Activated CD8-positive, alpha-beta T cell treated with anti-CD3 and anti-CD28 coated beads, Interleukin-2, amount 10 ng/mL, durations not matched to agents 7 days and 5 days (primary cell): ENCODE measurements around the gene SIGLEC7. TPM values are rescaled to one million over a fixed set of nuclear protein-coding genes. Genes with fewer than 3 reads are reported as not detected.
"Not testable (repeated sequence)": the region's sequence is repeated elsewhere in the genome, so short reads cannot be mapped to it uniquely, and the experiment has no call there.

Experiments
- ATAC-seq: fragments of 150-1000 bp; cut with Tn5 transposase; one replicate; pipeline ENCODE4 v1.10.0; 2021; ENCODE audit warnings: moderate library complexity
- CTCF ChIA-PET: fragments of 350-600 bp; sonication (Branson Sonifier 250); formaldehyde crosslinking; loops from one replicate; lab custom pipeline; 2021; ENCODE audit warnings: antibody characterized with exemption; lab: Charles Lee
- POLR2A ChIA-PET: fragments of 350-600 bp; sonication (Branson Sonifier 250); formaldehyde crosslinking; loops from one replicate; lab custom pipeline; 2021; ENCODE audit warnings: antibody characterized with exemption; lab: Charles Lee
- DNase-seq: peaks from one replicate; pipeline ENCODE4 v3.0.0-alpha.2; 2020
- H3K27ac Mint-ChIP-seq: one replicate; pipeline ENCODE4 v1.8.0; 2021; ENCODE audit warnings: mild to moderate bottlenecking, mixed read lengths
- H3K27me3 Mint-ChIP-seq: one replicate; pipeline ENCODE4 v1.8.0; 2021; ENCODE audit warnings: low read depth, mixed read lengths
- H3K36me3 Mint-ChIP-seq: one replicate; pipeline ENCODE4 v1.8.0; 2021; ENCODE audit warnings: low read depth, mixed read lengths
- H3K4me1 Mint-ChIP-seq: one replicate; pipeline ENCODE4 v1.8.0; 2021; ENCODE audit warnings: low read depth, mixed read lengths
- H3K4me3 Mint-ChIP-seq: one replicate; pipeline ENCODE4 v1.8.0; 2021; ENCODE audit warnings: mild to moderate bottlenecking, mixed read lengths
- H3K9me3 Mint-ChIP-seq: one replicate; pipeline ENCODE4 v1.8.0; 2022; ENCODE audit warnings: mixed read lengths; ENCODE audit not compliant: insufficient read depth
- total RNA-seq, 2 experiments: library from RNA; stranded (reverse); gene quantifications; one replicate each; pipeline ENCODE4 v1.2.3, GENCODE V29; 2021

The SIGLEC7 gene
- total RNA-seq, 2 experiments from 2014 or later = not detected

DNA sequence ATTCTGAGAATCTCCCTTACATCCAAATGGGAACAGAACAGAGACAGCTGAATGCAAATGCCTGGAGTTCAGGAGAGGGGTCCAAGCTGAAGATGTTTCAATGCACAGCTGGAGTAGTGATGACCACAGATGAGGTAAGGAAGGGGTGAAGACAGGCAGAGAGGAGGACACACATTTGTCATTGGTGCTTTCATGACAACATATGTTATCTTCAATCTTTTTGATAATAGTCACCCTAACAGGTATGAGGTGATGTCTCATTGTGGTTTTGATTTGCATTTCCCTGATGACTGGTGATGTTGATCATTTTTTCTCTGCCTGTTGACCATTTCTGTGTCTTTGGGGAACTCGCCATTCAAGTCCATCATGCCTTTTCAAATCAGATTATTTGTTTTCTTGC lies 19.2 kb downstream of the SIGLEC7 start:
- ATAC-seq = no peak
- ChIA-PET CTCF (interaction anchor here (1.0 to 2.6 kb wide), 2 partner anchors 17 to 97 kb away, joined by 3 to 22 read pairs; no protein-coding TSS in a partner anchor), POLR2A (no interaction called here)
- Mint-ChIP-seq H3K4me3 (no peak overlapping the region), H3K27ac (no peak overlapping the region), H3K4me1 (peaks cover 44% of the 10 kb centered on the region), H3K36me3 (no peaks in the 10 kb centered on the region), H3K9me3 (no peaks in the 10 kb centered on the region), H3K27me3 (peaks cover 28% of the 10 kb centered on the region)
- DNase-seq = no peak

- H3K9me3 Mint-ChIP-seq = no peaks in the 10 kb centered on the region
- no peaks in the 10 kb centered on the region for H3K36me3 Mint-ChIP-seq
- ChIA-PET POLR2A (no interaction called here), CTCF (interaction anchor here (1.0 to 2.6 kb wide), 3 partner anchors 9 to 96 kb away, joined by 3 to 22 read pairs (median 3); no protein-coding TSS in a partner anchor)
- no peak for DNase-seq
- H3K27me3 Mint-ChIP-seq = peaks cover 28% of the 10 kb centered on the region
- H3K27ac Mint-ChIP-seq = no peak overlapping the region
- ATAC-seq = no peak
- H3K4me3 Mint-ChIP-seq = no peak overlapping the region
- peaks cover 52% of the 10 kb centered on the region for H3K4me1 Mint-ChIP-seq
Observed at GRCh38 chr19:51161867-51162496, 19.9 kb downstream of the SIGLEC7 start.

DNA sequence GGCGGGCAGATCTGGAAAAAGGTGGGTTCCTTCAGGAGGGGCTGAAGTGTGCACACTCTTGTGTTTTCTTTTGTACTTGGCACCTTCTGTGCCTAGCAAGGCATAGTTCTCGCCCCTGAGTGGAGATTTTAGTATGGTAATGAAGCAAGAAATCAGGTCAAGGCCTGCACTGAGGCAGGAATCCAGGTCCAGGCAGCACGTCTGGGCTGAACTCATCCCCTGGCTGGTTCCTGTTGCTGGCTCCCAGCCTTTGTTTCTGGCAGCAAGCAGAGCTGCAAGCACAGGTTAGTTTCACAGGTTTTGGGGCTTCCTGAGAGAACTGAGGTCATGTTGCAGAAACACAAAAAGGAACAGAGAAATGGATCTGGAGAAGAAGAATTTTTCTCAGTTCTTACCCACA lies 21.2 kb downstream of the SIGLEC7 start:
- H3K9me3 Mint-ChIP-seq = no peaks in the 10 kb centered on the region
- H3K36me3 Mint-ChIP-seq = no peaks in the 10 kb centered on the region
- peaks cover 64% of the 10 kb centered on the region for H3K4me1 Mint-ChIP-seq
- CTCF ChIA-PET = interaction anchor here (2.6 kb wide), 1 partner anchor 95 kb away, joined by 22 read pairs; no protein-coding TSS in a partner anchor
- POLR2A ChIA-PET = no interaction called here
- ATAC-seq (no peak), DNase-seq (no peak)
- H3K4me3 Mint-ChIP-seq = no peak overlapping the region
- H3K27ac Mint-ChIP-seq = no peak overlapping the region
- H3K27me3 Mint-ChIP-seq = peaks cover 21% of the 10 kb centered on the region

DNA sequence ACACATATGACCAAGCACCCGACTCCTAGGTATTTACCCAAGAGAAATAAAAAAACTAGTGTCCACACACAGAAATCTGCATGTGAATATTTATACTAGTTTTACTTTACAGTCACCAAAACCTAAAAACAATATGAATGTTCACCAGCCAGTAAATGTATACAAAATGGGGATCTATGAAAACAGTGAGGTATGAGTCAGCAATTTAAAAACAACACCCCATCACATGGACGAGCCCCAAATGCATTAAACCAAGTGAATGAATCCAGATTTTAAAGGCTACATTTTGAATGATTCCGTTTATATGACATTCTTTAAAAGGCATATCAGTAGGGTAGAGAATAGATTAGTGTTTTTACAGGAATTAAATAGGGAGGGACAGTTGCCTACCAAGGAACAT lies 22.1 kb downstream of the SIGLEC7 start:
- ATAC-seq (no peak), DNase-seq (no peak)
- Mint-ChIP-seq H3K27me3 (peaks cover 17% of the 10 kb centered on the region), H3K4me3 (no peak overlapping the region), H3K9me3 (no peaks in the 10 kb centered on the region), H3K36me3 (peaks cover 2% of the 10 kb centered on the region), H3K27ac (no peak overlapping the region), H3K4me1 (peaks cover 65% of the 10 kb centered on the region)
- CTCF ChIA-PET = no interaction called here
- POLR2A ChIA-PET = no interaction called here

DNA sequence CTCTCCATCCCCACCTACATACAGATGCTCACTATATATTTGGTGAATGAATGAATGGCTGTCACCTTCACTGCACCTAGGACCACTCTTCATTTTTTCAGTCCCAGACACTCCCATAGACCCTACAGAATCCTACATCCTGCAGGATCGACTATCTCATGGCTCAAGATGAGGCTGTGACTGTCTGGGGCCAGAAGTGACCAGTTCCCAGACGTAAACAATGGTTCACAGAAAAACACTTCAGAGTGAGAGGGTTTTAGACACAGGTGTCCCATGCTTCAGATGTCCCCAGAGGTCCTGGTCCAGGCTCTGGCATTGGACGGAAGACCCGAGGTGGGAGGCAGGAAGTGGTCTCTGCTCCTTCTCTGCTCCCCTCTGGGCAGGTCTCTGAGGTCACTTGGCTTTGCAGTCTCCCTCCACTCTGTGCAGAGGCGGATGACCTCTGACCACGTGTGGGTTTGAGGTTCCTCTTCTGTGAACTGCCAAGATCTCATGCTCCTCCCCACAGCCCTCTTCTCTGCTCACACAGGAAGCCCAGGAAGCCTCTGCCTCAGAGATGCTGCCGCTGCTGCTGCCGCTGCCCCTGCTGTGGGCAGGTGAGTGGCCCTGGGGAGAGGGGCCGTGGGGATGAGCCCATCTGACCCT lies 24.9 kb downstream of the SIGLEC7 start:
- ATAC-seq (peak; percentile 91), DNase-seq (peak; percentile 82)
- Mint-ChIP-seq H3K36me3 (peaks cover 2% of the 10 kb centered on the region), H3K27me3 (peaks cover 24% of the 10 kb centered on the region), H3K4me3 (peak overlapping the region; percentile 83), H3K27ac (peak overlapping the region; percentile 78), H3K4me1 (peaks cover 61% of the 10 kb centered on the region), H3K9me3 (no peaks in the 10 kb centered on the region)
- CTCF ChIA-PET = no interaction called here
- POLR2A ChIA-PET = no interaction called here

DNA sequence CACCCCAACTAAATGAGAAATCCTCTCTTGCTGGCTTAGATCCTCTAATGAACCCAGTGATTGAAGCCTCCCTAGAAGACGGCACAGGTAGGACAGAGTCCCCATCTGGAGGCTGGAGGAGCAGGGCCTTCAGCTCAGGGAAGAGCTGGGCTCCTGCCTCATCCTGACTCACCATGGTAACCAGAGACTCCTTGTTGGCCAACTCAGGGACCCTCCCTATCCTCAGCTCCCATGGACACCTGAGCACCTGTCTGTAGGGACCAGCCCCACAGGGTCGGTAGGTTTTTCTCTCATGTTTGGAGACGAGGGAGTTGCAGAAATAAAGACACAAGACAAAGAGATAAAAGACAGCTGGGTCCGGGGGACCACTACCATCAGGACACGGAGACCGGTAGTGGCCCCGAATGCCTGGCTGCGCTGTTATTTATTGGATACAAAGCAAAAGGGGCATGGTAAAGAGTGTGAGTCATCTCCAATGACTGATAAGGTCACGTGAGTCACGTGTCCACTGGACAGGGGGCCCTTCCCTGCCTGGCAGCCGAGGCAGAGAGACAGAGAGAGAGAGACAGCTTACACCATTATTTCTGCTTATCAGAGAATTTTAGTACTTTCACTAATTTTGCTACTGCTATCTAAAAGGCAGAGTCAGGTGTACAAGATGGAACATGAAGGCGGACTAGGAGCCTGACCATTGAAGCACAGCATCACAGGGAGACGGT lies 26.6 kb downstream of the SIGLEC7 start:
- peaks cover 2% of the 10 kb centered on the region for H3K36me3 Mint-ChIP-seq
- CTCF ChIA-PET = interaction anchor here (1.0 to 1.9 kb wide), 5 partner anchors 9 to 91 kb away, joined by 3 to 16 read pairs (median 4); no protein-coding TSS in a partner anchor

DNA sequence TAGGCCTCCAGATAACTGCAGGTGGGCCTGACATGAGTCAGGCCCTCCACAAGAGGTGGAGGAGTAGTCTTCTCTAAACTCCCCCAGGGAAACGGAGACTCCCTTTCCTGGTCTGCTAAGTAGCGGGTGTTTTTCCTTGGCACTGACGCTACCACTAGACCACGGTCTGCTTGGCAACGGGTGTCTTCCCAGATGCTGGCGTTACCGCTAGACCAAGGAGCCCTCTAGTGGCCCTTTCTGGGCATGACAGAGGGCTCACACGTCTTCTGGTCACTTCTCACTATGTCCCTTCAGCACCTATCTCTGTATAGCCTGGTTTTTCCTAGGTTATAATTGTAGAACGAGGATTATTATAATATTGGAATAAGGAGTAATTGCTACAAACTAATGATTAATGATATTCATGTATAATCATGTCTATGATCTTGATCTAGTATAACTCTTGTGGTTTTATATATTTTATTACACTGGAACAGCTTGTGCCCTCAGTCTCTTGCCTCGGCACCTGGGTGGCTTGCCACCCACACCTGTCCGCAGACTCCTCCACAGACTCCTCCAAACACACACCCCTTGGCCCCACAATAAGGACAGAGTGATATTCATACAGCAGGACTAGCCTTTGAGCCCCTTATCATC lies 27.3 kb downstream of the SIGLEC7 start:
- DNase-seq = peak; percentile 71
- H3K9me3 Mint-ChIP-seq, H3K4me3 Mint-ChIP-seq, POLR2A ChIA-PET, ATAC-seq, H3K27ac Mint-ChIP-seq, H3K36me3 Mint-ChIP-seq: not testable (repeated sequence)
- Mint-ChIP-seq H3K4me1 (peaks cover 46% of the 10 kb centered on the region), H3K27me3 (peaks cover 19% of the 10 kb centered on the region)
- CTCF ChIA-PET = interaction anchor here (1.7 to 1.9 kb wide), 3 partner anchors 11 to 90 kb away, joined by 9 to 16 read pairs (median 10); no protein-coding TSS in a partner anchor

More for the DNA sequence above, 26.6 kb downstream of the SIGLEC7 start:
- Mint-ChIP-seq H3K9me3 (no peaks in the 10 kb centered on the region), H3K27me3 (peaks cover 22% of the 10 kb centered on the region), H3K4me3 (peak overlapping the region; percentile 83), H3K27ac (peak overlapping the region; percentile 57), H3K4me1 (peaks cover 51% of the 10 kb centered on the region)
- POLR2A ChIA-PET = no interaction called here
- DNase-seq (no peak), ATAC-seq (no peak)

GRCh38 chr19:51172223-51172622 lies 30.1 kb downstream of the SIGLEC7 start:
- H3K27ac Mint-ChIP-seq = no peak overlapping the region
- POLR2A ChIA-PET = no interaction called here
- H3K9me3 Mint-ChIP-seq = no peaks in the 10 kb centered on the region
- H3K4me3 Mint-ChIP-seq = no peak overlapping the region
- H3K4me1 Mint-ChIP-seq = peaks cover 32% of the 10 kb centered on the region
- ATAC-seq (no peak), DNase-seq (no peak)
- CTCF ChIA-PET = no interaction called here
- peaks cover 18% of the 10 kb centered on the region for H3K27me3 Mint-ChIP-seq
- peaks cover 2% of the 10 kb centered on the region for H3K36me3 Mint-ChIP-seq

- H3K4me3 Mint-ChIP-seq = no peak overlapping the region
- H3K4me1 Mint-ChIP-seq = peaks cover 17% of the 10 kb centered on the region
- ATAC-seq (no peak), DNase-seq (no peak)
- H3K27me3 Mint-ChIP-seq = peaks cover 30% of the 10 kb centered on the region
- peaks cover 2% of the 10 kb centered on the region for H3K36me3 Mint-ChIP-seq
- ChIA-PET POLR2A (no interaction called here), CTCF (interaction anchor here (1.8 kb wide), 1 partner anchor 15 kb away, joined by 5 read pairs; no protein-coding TSS in a partner anchor)
- H3K9me3 Mint-ChIP-seq = no peaks in the 10 kb centered on the region
- H3K27ac Mint-ChIP-seq = no peak overlapping the region
Observed at GRCh38 chr19:51173681-51174080, 31.6 kb downstream of the SIGLEC7 start.

DNA sequence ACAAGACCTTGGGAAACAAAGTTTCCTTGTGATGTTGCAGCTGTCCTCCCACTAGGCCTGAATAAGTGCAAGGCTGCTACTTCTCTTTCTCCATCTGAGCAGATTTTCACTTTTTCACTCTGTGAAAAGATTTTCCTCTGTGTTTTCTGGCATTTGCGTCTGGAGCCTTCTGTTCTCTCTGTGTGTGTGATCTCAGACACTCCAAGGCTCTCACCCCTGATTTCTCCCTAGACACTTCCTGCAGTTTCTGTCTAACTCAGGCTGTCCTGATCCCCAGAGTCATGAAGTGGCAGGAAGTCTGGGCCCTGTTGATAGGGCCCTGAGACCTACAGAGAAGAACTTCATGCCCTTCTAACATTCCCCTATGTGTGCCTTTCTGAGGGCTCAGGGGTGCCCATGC lies 37.2 kb downstream of the SIGLEC7 start:
- Mint-ChIP-seq H3K4me1 (peaks cover 11% of the 10 kb centered on the region), H3K4me3 (no peak overlapping the region), H3K36me3 (no peaks in the 10 kb centered on the region), H3K9me3 (no peaks in the 10 kb centered on the region), H3K27ac (peak overlapping the region; percentile 37), H3K27me3 (peaks cover 23% of the 10 kb centered on the region)
- ChIA-PET POLR2A (no interaction called here), CTCF (interaction anchor here (1.1 kb wide), 1 partner anchor 11 kb away, joined by 4 read pairs; no protein-coding TSS in a partner anchor)
- ATAC-seq (no peak), DNase-seq (no peak)

DNA sequence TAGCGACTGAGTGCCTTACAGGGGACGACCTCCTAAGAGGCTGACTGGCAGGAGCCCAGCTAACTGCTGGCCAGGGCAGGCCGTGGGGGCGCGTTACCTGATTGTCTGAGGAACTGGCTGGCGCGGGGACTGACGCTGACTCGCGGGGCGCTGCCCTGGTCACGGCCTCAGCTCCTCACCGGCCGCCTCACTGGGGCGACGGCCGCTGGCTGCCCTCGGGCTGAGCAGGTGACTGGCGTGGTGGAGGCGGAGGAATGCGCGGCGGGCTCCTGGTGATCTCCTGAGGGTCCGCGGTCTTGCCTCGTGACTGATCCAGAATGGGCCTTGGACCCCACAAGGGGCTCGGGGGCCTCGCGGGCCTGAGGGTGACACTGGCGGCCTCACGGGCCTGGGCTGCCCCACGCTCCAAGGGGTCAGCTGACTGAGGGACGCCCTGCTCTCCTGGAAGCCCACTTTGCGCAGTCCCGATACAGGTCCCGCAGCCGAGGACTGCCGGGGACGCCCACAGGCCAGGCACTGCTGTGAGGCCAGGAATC lies 39.3 kb downstream of the SIGLEC7 start:
- Mint-ChIP-seq H3K27ac (no peak overlapping the region), H3K9me3 (no peaks in the 10 kb centered on the region), H3K4me1 (peaks cover 14% of the 10 kb centered on the region), H3K27me3 (peaks cover 27% of the 10 kb centered on the region), H3K4me3 (no peak overlapping the region), H3K36me3 (no peaks in the 10 kb centered on the region)
- POLR2A ChIA-PET = no interaction called here
- CTCF ChIA-PET = no interaction called here
- DNase-seq (no peak), ATAC-seq (no peak)
